Dendritic cell treated with granulocyte-macrophage colony-stimulating factor and Interleukin-4, amounts not matched to agents 40 ng/mL and 50 ng/mL, for 4 days (primary cell): ENCODE data around the gene PSME3.
A peak's percentile ranks its signal among the peaks of the same experiment; 100 is the strongest.
"Not testable (repeated sequence)": the region's sequence is repeated elsewhere in the genome, so short reads cannot be mapped to it uniquely, and the experiment has no call there.

Source experiments
- H3K27ac Mint-ChIP-seq: one replicate; pipeline ENCODE4 v1.8.0; 2022; ENCODE audit warnings: mild to moderate bottlenecking, mixed read lengths
- H3K27me3 Mint-ChIP-seq: one replicate; pipeline ENCODE4 v1.8.0; 2022; ENCODE audit warnings: mild to moderate bottlenecking, mixed read lengths
- H3K36me3 Mint-ChIP-seq: one replicate; pipeline ENCODE4 v1.8.0; 2022; ENCODE audit warnings: low read depth, mixed read lengths
- H3K4me1 Mint-ChIP-seq: one replicate; pipeline ENCODE4 v1.8.0; 2022; ENCODE audit warnings: low read depth, mixed read lengths
- H3K4me3 Mint-ChIP-seq: one replicate; pipeline ENCODE4 v1.8.0; 2022; ENCODE audit warnings: mild to moderate bottlenecking, moderate library complexity, mixed read lengths
- H3K9me3 Mint-ChIP-seq: one replicate; pipeline ENCODE4 v1.8.0; 2022; ENCODE audit warnings: mixed read lengths
- intact Hi-C: fragments of 100-400 bp; cut with micrococcal nuclease; formaldehyde crosslinking; loops from one replicate; pipeline ENCODE4 v1.15.0; 2022

PSME3 gene

DNA sequence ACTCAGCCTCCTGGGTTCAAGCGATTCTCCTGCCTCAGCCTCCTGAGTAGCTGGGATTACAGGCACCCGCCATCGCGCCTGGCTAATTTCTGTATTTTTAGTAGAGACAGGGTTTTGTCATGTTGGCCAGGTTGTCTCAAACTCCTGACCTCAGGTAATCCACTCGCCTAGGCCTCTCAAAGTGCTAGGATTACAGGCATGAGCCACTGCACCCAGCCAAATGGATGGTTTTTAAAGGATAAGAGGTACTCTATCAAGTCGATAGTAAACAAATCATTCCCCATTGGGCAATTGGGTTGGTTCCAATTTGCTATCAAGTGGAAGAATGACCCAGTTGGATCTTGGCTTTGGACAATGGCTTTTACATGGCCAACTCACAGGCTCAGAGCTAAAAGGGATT lies 48.5 kb downstream of the PSME3 start:
- H3K9me3 Mint-ChIP-seq, H3K4me3 Mint-ChIP-seq, H3K27ac Mint-ChIP-seq, intact Hi-C loops, H3K36me3 Mint-ChIP-seq: not testable (repeated sequence)
- H3K27me3 Mint-ChIP-seq = peaks cover 12% of the 10 kb centered on the region
- peaks cover 17% of the 10 kb centered on the region for H3K4me1 Mint-ChIP-seq

DNA sequence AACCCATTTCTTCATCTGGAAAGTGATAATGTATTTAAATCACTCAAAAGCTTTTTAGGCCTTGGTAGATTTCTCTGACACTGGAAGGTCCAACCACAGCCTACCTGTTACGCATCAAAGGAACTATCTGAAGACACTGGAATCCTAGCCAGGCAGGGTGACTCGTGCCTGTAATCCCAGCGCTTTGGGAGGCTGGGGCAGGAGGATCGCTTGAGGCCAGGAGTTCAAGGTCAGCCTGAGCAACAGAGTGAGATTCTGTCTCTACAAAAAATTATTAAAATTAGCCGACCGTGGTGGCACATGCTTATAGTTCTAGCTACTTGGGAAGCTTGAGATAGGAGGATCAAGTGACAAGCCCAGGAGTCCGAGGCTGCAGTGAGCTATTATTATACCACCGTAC lies 49.0 kb downstream of the PSME3 start:
- Mint-ChIP-seq H3K4me1 (peaks cover 22% of the 10 kb centered on the region), H3K4me3 (no peak overlapping the region), H3K9me3 (no peaks in the 10 kb centered on the region), H3K27ac (no peak overlapping the region), H3K27me3 (peaks cover 12% of the 10 kb centered on the region), H3K36me3 (no peaks in the 10 kb centered on the region)
- intact Hi-C loops = no loop called here

DNA sequence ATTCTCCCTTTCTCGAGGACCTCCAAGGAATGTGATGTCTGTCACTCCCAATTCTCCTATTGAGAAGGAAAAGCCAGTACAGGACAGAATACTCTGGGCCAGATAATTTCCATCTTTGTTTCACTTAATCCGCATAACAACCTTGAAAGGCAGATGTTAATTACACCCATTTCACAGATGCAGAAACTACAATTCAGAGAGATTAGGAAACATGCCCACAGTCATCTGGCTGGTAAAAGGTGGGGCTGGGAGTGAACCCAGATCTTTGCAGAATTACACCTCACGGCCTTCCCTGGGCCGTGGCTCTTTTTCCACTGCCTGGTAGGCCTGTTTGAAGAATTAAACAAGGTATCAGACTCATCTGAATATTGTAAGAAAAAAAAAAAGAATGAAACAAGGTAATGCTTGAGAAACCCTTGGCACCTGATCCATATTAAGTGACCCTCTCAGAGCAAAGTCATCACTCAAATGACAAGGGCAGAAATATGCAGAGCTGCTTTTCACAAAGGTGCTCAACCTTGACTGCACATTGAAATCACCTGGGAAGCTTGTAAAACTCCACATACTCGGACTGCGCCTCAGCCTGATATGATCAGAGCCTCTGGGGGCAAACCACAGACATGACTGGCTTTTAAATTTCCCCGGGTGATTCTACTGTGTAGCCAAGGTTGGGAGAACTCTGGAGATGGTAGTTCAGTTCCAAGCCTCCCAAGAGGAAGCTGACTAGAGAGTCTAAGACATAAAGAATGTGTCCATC lies 50.8 kb downstream of the PSME3 start:
- intact Hi-C loops = no loop called here
- H3K27ac Mint-ChIP-seq = no peak overlapping the region
- no peaks in the 10 kb centered on the region for H3K36me3 Mint-ChIP-seq
- H3K4me1 Mint-ChIP-seq = peaks cover 22% of the 10 kb centered on the region
- no peaks in the 10 kb centered on the region for H3K9me3 Mint-ChIP-seq
- H3K27me3 Mint-ChIP-seq = no peaks in the 10 kb centered on the region
- H3K4me3 Mint-ChIP-seq = no peak overlapping the region

DNA sequence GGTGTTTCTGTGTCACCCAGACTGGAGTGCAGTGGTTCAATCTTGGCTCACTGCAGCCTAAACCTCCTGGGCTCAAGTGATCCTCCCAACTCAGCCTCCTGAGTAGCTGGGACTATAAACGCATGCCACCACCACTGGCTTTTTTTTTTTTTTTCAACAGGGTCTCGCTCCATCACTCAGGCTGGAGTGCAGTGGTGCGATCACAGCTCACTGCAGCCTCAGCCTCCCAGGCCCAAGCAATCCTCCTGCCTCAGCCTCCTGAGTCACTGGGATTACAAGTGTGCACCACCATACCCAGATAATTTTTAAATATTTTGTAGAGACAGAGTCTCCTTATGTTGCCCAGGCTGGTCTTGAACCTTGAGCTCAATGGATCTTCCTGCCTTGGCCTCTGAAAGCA lies 52.6 kb downstream of the PSME3 start:
- H3K36me3 Mint-ChIP-seq, H3K27me3 Mint-ChIP-seq, H3K9me3 Mint-ChIP-seq, H3K4me3 Mint-ChIP-seq, intact Hi-C loops, H3K27ac Mint-ChIP-seq: not testable (repeated sequence)
- peaks cover 22% of the 10 kb centered on the region for H3K4me1 Mint-ChIP-seq

DNA sequence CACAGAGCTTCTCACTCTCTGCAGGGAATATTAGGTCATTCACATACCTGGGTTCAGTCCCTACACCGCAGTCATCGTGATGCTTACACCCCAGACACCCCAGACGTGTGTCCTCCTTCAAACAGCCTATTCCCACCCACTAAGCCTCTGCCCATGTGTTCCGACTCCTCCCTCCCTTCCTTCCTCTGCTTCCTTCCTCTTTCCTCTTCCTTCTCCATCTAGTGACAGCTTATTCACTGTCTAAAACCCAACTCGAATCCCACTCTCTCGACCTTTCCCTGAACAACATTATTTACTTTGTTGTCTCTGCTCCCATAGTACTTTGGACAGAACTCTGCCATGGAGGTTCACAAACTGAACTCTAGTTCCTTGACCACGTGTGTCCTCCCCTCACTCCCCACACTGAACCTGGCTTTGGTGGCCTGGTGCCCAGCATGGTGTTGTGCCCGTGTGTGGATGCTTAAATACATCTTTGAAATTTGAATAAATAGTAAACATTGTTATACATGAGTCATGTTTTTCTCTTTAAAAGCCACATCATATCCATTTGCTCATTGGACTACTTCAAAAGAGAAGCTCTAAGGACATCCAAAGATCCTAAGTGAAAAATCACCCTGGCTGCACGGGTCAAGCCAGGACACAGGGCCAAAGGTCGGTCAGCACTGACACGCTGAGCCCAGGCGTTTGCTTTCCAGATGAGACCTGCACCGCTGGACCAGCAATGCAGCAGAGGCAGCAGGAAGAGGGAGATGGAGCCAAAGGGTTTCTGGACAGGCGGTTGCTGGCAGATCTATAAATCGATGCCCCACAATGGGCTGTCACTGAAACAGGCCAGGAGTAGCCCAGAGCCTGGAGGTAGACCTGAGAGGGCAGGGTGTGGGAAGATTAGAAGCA lies 53.3 kb downstream of the PSME3 start:
- no peak overlapping the region for H3K4me3 Mint-ChIP-seq
- intact Hi-C loops = no loop called here
- H3K27ac Mint-ChIP-seq = peak overlapping the region; percentile 8
- no peaks in the 10 kb centered on the region for H3K27me3 Mint-ChIP-seq
- H3K9me3 Mint-ChIP-seq = no peaks in the 10 kb centered on the region
- H3K4me1 Mint-ChIP-seq = peaks cover 24% of the 10 kb centered on the region
- H3K36me3 Mint-ChIP-seq = no peaks in the 10 kb centered on the region

DNA sequence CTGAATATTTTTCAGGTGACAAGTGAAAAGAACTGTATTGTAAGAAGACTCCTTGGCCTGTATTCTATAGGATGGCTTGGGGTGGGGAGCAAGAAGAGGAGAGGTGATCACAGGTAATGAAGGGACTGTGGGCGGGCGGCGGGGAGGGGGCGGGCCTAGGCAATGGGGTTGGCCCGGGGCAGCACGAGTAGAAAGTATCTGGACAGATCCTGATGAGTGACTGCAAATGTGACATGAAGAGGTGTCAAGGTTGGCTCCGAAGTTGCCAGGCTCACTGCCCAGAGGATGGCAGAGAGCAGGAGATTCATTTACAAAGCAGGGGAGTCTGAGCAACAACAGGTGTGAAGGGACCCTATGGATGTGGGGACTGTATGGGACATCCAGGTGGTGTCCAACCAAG lies 56.6 kb downstream of the PSME3 start:
- Mint-ChIP-seq H3K4me3 (no peak overlapping the region), H3K4me1 (peaks cover 48% of the 10 kb centered on the region), H3K27ac (no peak overlapping the region), H3K27me3 (no peaks in the 10 kb centered on the region), H3K9me3 (no peaks in the 10 kb centered on the region), H3K36me3 (no peaks in the 10 kb centered on the region)
- intact Hi-C loops = no loop called here

DNA sequence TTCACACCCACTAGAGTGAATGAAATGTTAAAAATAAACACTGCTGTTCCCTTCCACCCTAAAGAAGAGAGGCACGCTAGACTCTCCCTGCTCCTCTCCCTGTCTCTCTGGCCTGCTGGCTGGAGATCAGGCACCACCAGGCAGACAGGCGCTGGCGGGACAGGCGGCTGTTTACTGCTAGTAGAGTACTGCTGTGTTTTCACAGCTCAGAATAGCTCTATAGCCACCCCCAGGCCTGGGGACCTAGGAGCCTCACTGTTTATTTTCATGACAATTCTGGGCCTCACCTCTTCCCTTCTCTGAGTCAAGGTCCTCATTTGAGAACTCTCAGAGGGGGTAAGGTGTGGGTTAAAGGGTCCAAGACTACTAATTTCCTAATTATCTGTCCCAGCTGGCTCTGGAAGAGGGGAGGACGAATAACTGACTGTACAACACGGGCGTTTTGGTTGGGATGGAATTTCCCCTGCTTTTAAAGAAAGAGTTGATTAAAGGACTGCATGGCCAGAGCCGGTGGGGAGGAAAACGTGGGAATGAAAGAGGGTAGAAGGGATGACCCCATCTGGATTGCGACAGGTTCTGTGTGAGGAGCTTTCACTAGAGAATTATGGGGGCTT lies 58.4 kb downstream of the PSME3 start:
- Mint-ChIP-seq H3K36me3 (no peaks in the 10 kb centered on the region), H3K9me3 (no peaks in the 10 kb centered on the region), H3K4me1 (peaks cover 38% of the 10 kb centered on the region), H3K27me3 (no peaks in the 10 kb centered on the region), H3K27ac (no peak overlapping the region), H3K4me3 (no peak overlapping the region)
- intact Hi-C loops = no loop called here

DNA sequence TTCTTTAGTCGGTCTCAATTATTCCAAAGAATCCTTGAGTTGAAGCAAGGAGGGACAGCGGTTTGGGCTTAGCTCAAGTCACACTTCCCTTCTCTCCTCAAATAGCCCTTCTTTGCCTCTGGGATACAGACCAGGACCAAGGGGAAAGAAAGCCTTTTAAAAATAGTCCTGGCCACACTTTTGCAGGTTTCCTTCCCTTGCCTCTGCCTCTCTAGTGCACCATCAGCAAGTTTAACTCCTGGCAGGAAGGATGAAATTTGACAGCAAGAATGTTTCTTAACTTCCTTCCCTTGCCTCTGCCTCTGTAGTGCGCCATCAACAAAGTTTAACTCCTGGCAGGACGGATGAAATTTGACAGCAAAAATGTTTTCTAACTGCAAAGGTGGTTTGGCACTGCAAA lies 60.2 kb downstream of the PSME3 start:
- H3K9me3 Mint-ChIP-seq = no peaks in the 10 kb centered on the region
- no peaks in the 10 kb centered on the region for H3K36me3 Mint-ChIP-seq
- H3K27ac Mint-ChIP-seq = no peak overlapping the region
- H3K27me3 Mint-ChIP-seq = no peaks in the 10 kb centered on the region
- H3K4me3 Mint-ChIP-seq = no peak overlapping the region
- H3K4me1 Mint-ChIP-seq = peaks cover 33% of the 10 kb centered on the region
- intact Hi-C loops = no loop called here
